ENCODE results near the gene PCNT.

The PCNT gene

DNA sequence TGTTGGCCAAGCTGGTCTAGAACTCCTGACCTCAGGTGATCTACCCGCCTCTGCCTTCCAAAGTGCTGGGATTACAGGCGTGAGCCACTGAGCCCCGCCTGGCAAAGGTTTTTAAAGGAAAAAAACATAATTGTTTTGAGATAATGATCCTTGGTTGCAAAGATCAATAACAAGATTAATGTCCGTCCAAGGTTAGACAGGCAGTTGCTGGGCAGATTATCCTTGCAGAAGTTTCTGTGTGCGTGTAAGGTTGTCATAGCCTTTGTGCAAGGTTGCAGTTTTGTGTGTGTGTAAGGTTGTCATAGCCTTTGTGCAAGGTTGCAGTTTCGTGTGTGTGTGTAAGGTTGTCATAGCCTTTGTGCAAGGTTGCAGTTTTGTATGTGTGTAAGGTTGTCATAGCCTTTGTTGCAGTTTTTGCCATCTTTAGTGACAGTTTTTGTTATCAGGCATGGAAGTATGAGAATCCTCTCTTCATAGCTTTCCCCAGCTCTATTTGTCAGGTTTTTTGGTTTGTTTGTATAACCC lies 34.2 kb upstream of the PCNT start:
- no peak overlapping the region for H3K4me3 ChIP-seq (replicated peaks; ENCODE audit: insufficient read depth, low read length)
- no peak for TF ChIP-seq SPI1 (IDR thresholded peaks at IDR 0.05; ENCODE audit: borderline replicate concordance, low read depth)
- no peak for TF ChIP-seq GABPA (IDR thresholded peaks at IDR 0.05; ENCODE audit: low read depth)
- TF ChIP-seq, protein P1, sequence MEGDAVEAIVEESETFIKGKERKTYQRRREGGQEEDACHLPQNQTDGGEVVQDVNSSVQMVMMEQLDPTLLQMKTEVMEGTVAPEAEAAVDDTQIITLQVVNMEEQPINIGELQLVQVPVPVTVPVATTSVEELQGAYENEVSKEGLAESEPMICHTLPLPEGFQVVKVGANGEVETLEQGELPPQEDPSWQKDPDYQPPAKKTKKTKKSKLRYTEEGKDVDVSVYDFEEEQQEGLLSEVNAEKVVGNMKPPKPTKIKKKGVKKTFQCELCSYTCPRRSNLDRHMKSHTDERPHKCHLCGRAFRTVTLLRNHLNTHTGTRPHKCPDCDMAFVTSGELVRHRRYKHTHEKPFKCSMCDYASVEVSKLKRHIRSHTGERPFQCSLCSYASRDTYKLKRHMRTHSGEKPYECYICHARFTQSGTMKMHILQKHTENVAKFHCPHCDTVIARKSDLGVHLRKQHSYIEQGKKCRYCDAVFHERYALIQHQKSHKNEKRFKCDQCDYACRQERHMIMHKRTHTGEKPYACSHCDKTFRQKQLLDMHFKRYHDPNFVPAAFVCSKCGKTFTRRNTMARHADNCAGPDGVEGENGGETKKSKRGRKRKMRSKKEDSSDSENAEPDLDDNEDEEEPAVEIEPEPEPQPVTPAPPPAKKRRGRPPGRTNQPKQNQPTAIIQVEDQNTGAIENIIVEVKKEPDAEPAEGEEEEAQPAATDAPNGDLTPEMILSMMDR (IDR thresholded peaks at IDR 0.05; ENCODE audit: insufficient read depth, low read length) = no peak
- no peak for TF ChIP-seq POLR2AphosphoS5 (IDR thresholded peaks at IDR 0.05; ENCODE audit: low read depth)
- H3K27ac ChIP-seq (replicated peaks) = no peak overlapping the region
- no peak for DNase-seq (ENCODE audit: low read depth in 1 of 2, low spot score in 1 of 2)
- no peaks in the 10 kb centered on the region for H3K27me3 ChIP-seq (ENCODE audit: insufficient read depth, poor library complexity, severe bottlenecking)

DNA sequence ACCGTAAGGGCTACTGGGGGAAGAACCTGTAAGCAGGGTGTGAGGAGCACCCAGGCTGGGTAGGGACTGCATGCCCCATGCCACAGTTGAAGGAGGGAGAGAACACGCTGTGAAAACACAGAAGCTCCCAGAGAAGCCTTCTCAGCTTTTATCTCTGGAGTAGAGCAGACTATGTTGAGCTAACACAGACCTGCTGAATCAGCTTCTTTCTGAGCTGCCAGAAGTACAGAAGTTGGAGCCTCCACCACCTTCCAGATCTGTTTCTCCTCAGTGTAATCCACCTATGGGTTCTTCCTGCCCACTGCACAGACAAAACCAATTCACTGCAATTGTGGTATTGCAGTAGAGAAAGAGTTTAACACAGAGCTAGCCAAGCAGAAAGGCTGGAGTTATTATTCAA lies 32.4 kb upstream of the PCNT start:
- no peak overlapping the region for H3K27ac ChIP-seq (replicated peaks)
- DNase-seq (ENCODE audit: low read depth in 1 of 2, low spot score in 1 of 2) = no peak
- no peaks in the 10 kb centered on the region for H3K27me3 ChIP-seq (ENCODE audit: insufficient read depth, poor library complexity, severe bottlenecking)
- H3K4me3 ChIP-seq (replicated peaks; ENCODE audit: insufficient read depth, low read length) = no peak overlapping the region
- TF ChIP-seq, protein P2, sequence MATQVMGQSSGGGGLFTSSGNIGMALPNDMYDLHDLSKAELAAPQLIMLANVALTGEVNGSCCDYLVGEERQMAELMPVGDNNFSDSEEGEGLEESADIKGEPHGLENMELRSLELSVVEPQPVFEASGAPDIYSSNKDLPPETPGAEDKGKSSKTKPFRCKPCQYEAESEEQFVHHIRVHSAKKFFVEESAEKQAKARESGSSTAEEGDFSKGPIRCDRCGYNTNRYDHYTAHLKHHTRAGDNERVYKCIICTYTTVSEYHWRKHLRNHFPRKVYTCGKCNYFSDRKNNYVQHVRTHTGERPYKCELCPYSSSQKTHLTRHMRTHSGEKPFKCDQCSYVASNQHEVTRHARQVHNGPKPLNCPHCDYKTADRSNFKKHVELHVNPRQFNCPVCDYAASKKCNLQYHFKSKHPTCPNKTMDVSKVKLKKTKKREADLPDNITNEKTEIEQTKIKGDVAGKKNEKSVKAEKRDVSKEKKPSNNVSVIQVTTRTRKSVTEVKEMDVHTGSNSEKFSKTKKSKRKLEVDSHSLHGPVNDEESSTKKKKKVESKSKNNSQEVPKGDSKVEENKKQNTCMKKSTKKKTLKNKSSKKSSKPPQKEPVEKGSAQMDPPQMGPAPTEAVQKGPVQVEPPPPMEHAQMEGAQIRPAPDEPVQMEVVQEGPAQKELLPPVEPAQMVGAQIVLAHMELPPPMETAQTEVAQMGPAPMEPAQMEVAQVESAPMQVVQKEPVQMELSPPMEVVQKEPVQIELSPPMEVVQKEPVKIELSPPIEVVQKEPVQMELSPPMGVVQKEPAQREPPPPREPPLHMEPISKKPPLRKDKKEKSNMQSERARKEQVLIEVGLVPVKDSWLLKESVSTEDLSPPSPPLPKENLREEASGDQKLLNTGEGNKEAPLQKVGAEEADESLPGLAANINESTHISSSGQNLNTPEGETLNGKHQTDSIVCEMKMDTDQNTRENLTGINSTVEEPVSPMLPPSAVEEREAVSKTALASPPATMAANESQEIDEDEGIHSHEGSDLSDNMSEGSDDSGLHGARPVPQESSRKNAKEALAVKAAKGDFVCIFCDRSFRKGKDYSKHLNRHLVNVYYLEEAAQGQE (IDR thresholded peaks at IDR 0.05; ENCODE audit: insufficient replicate concordance, low read depth) = no peak
- TF ChIP-seq GABPA (IDR thresholded peaks at IDR 0.05; ENCODE audit: low read depth) (no peak), SPI1 (IDR thresholded peaks at IDR 0.05; ENCODE audit: borderline replicate concordance, low read depth) (no peak), POLR2AphosphoS5 (IDR thresholded peaks at IDR 0.05; ENCODE audit: low read depth) (no peak)
- TF ChIP-seq, protein P1 (IDR thresholded peaks at IDR 0.05; ENCODE audit: insufficient read depth, low read length) = no peak

DNA sequence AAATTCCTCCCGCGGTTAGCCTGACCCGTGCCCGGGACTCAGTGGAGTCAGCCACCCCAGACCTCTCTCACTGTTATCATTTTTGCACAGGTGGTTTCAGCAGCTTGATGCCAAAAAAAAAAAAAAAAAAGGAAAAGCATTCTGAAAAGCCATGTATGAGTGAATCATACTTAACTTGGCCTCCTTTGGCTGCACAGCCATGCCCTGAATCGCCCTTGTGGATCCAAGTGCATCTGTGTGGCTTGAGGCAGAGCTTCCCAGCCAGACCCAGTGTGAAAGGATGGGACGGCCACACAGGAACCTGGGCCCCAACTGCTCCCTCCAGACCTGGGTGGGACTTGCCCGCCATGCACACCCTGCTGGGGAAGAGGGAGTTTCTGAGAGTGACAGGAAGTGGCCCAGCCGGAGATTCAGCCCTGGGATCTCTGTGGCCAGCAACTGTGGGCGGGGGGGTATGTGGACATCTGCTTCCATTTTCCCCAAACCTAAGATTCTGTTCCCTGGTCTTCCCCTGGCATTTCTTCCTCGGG lies 29.2 kb upstream of the PCNT start:
- H3K27ac ChIP-seq (replicated peaks) = no peak overlapping the region
- no peak for TF ChIP-seq SPI1 (IDR thresholded peaks at IDR 0.05; ENCODE audit: borderline replicate concordance, low read depth)
- TF ChIP-seq, protein P1 (IDR thresholded peaks at IDR 0.05; ENCODE audit: insufficient read depth, low read length) = no peak
- TF ChIP-seq GABPA (IDR thresholded peaks at IDR 0.05; ENCODE audit: low read depth) = no peak
- TF ChIP-seq POLR2AphosphoS5 (IDR thresholded peaks at IDR 0.05; ENCODE audit: low read depth) = no peak
- DNase-seq (ENCODE audit: low read depth in 1 of 2, low spot score in 1 of 2) = no peak
- H3K4me3 ChIP-seq (replicated peaks; ENCODE audit: insufficient read depth, low read length) = no peak overlapping the region
- H3K27me3 ChIP-seq (ENCODE audit: insufficient read depth, poor library complexity, severe bottlenecking) = peaks cover 2% of the 10 kb centered on the region

DNA sequence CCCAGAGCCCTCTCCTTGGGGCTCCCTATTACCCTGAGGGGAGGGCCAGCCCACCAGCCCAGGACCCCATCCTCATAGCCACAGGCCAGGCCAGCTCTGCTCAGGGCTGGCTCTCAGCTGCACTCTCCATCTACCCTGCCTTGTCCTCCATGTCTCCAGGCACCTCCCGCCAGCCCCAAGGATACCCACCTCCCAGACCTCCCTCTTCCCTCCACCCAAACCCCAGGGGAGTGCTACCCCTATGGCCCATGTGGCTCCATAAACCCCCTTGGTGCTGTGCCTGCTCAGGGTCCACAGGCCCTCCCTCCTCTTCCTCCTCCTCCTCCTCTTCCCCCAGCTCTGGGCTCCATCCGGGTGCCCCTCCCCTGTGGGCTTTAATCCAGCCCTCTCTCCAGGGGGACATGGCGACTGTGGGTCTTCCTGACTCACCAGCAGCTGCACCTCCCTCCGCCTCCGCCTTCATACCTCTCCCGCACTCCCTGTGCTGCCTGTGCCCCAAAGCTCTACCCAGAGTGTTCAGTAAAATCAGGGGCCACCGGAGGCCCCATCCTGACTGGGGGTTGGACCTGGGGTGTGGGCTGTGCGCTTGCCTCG lies 28.7 kb upstream of the PCNT start:
- no peak for DNase-seq (ENCODE audit: low read depth in 1 of 2, low spot score in 1 of 2)
- Histone ChIP-seq H3K27me3 (ENCODE audit: insufficient read depth, poor library complexity, severe bottlenecking) (peaks cover 2% of the 10 kb centered on the region), H3K4me3 (replicated peaks; ENCODE audit: insufficient read depth, low read length) (no peak overlapping the region), H3K27ac (replicated peaks) (no peak overlapping the region)
- TF ChIP-seq, protein P1 (IDR thresholded peaks at IDR 0.05; ENCODE audit: insufficient read depth, low read length) = no peak
- no peak for TF ChIP-seq POLR2AphosphoS5 (IDR thresholded peaks at IDR 0.05; ENCODE audit: low read depth)
- TF ChIP-seq GABPA (IDR thresholded peaks at IDR 0.05; ENCODE audit: low read depth) = no peak
- TF ChIP-seq, protein P2 (IDR thresholded peaks at IDR 0.05; ENCODE audit: insufficient replicate concordance, low read depth) = no peak
- no peak for TF ChIP-seq SPI1 (IDR thresholded peaks at IDR 0.05; ENCODE audit: borderline replicate concordance, low read depth)
